ENCODE data around the gene NCKAP5.

Gene NCKAP5

GRCh38 chr2:133140620-133141019 is 427.6 kb downstream of the NCKAP5 start:
- Histone ChIP-seq H3K36me3 (ENCODE audit: insufficient read depth, low read length) (no peaks in the 10 kb centered on the region), H3K4me3 (ENCODE audit: low read depth, low read length) (peak overlapping the region; percentile 62; the same call in 1 of the 2 replicates), H2AFZ (ENCODE audit: low read length, unreplicated experiment) (no peak overlapping the region), H3K27ac (ENCODE audit: low read depth, low read length) (no peak overlapping the region), H3K4me1 (ENCODE audit: control insufficient read depth, insufficient read depth, low read length, unreplicated experiment) (no peaks in the 10 kb centered on the region), H3K27me3 (ENCODE audit: insufficient read depth, low read length) (no peaks in the 10 kb centered on the region), H3K79me2 (ENCODE audit: control insufficient read depth, insufficient read depth, low read length, unreplicated experiment) (no peaks in the 10 kb centered on the region)

GRCh38 chr2:133139847-133140533 is 428.3 kb downstream of the NCKAP5 start:
- no peaks in the 10 kb centered on the region for H3K36me3 ChIP-seq (ENCODE audit: insufficient read depth, low read length)
- H3K27ac ChIP-seq (ENCODE audit: low read depth, low read length): no peak overlapping the region
- peak overlapping the region; percentile 69 for H2AFZ ChIP-seq (ENCODE audit: low read length, unreplicated experiment)
- no peaks in the 10 kb centered on the region for H3K27me3 ChIP-seq (ENCODE audit: insufficient read depth, low read length)
- no peaks in the 10 kb centered on the region for H3K79me2 ChIP-seq (ENCODE audit: control insufficient read depth, insufficient read depth, low read length, unreplicated experiment)
- H3K4me1 ChIP-seq (ENCODE audit: control insufficient read depth, insufficient read depth, low read length, unreplicated experiment): no peaks in the 10 kb centered on the region
- peak overlapping the region; percentile 62; the same call in 1 of the 2 replicates for H3K4me3 ChIP-seq (ENCODE audit: low read depth, low read length)

GRCh38 chr2:133138693-133139092 is 429.6 kb downstream of the NCKAP5 start:
- Histone ChIP-seq H3K4me1 (ENCODE audit: control insufficient read depth, insufficient read depth, low read length, unreplicated experiment) (no peaks in the 10 kb centered on the region), H3K36me3 (ENCODE audit: insufficient read depth, low read length) (no peaks in the 10 kb centered on the region), H3K79me2 (ENCODE audit: control insufficient read depth, insufficient read depth, low read length, unreplicated experiment) (no peaks in the 10 kb centered on the region), H3K4me3 (ENCODE audit: low read depth, low read length) (no peak overlapping the region), H2AFZ (ENCODE audit: low read length, unreplicated experiment) (no peak overlapping the region), H3K27me3 (ENCODE audit: insufficient read depth, low read length) (no peaks in the 10 kb centered on the region), H3K27ac (ENCODE audit: low read depth, low read length) (no peak overlapping the region)

GRCh38 chr2:133135035-133135654 is 433.1 kb downstream of the NCKAP5 start:
- Histone ChIP-seq H3K4me3 (ENCODE audit: low read depth, low read length) (no peak overlapping the region), H3K4me1 (ENCODE audit: control insufficient read depth, insufficient read depth, low read length, unreplicated experiment) (peaks cover 11% of the 10 kb centered on the region), H3K36me3 (ENCODE audit: insufficient read depth, low read length) (no peaks in the 10 kb centered on the region), H3K27ac (ENCODE audit: low read depth, low read length) (no peak overlapping the region), H2AFZ (ENCODE audit: low read length, unreplicated experiment) (no peak overlapping the region), H3K79me2 (ENCODE audit: control insufficient read depth, insufficient read depth, low read length, unreplicated experiment) (no peaks in the 10 kb centered on the region), H3K27me3 (ENCODE audit: insufficient read depth, low read length) (no peaks in the 10 kb centered on the region)

- Histone ChIP-seq H2AFZ (ENCODE audit: low read length, unreplicated experiment) (no peak overlapping the region), H3K4me1 (ENCODE audit: control insufficient read depth, insufficient read depth, low read length, unreplicated experiment) (peaks cover 11% of the 10 kb centered on the region)
Observed at GRCh38 chr2:133130548-133131246, 437.6 kb downstream of the NCKAP5 start.

GRCh38 chr2:133124446-133124845 is 443.8 kb downstream of the NCKAP5 start:
- Histone ChIP-seq H3K4me1 (ENCODE audit: control insufficient read depth, insufficient read depth, low read length, unreplicated experiment) (no peaks in the 10 kb centered on the region), H3K79me2 (ENCODE audit: control insufficient read depth, insufficient read depth, low read length, unreplicated experiment) (no peaks in the 10 kb centered on the region), H3K27me3 (ENCODE audit: insufficient read depth, low read length) (no peaks in the 10 kb centered on the region), H3K36me3 (ENCODE audit: insufficient read depth, low read length) (no peaks in the 10 kb centered on the region), H3K4me3 (ENCODE audit: low read depth, low read length) (no peak overlapping the region), H3K27ac (ENCODE audit: low read depth, low read length) (no peak overlapping the region), H2AFZ (ENCODE audit: low read length, unreplicated experiment) (no peak overlapping the region)

More at GRCh38 chr2:133130548-133131246, 437.6 kb downstream of the NCKAP5 start:
- Histone ChIP-seq H3K79me2 (ENCODE audit: control insufficient read depth, insufficient read depth, low read length, unreplicated experiment) (no peaks in the 10 kb centered on the region), H3K4me3 (ENCODE audit: low read depth, low read length) (no peak overlapping the region), H3K27ac (ENCODE audit: low read depth, low read length) (peak overlapping the region; percentile 25; the same call in 1 of the 2 replicates), H3K36me3 (ENCODE audit: insufficient read depth, low read length) (no peaks in the 10 kb centered on the region), H3K27me3 (ENCODE audit: insufficient read depth, low read length) (no peaks in the 10 kb centered on the region)

GRCh38 chr2:133123904-133124303 is 444.4 kb downstream of the NCKAP5 start:
- Histone ChIP-seq H2AFZ (ENCODE audit: low read length, unreplicated experiment) (no peak overlapping the region), H3K27ac (ENCODE audit: low read depth, low read length) (no peak overlapping the region), H3K4me1 (ENCODE audit: control insufficient read depth, insufficient read depth, low read length, unreplicated experiment) (no peaks in the 10 kb centered on the region), H3K79me2 (ENCODE audit: control insufficient read depth, insufficient read depth, low read length, unreplicated experiment) (no peaks in the 10 kb centered on the region), H3K27me3 (ENCODE audit: insufficient read depth, low read length) (no peaks in the 10 kb centered on the region), H3K4me3 (ENCODE audit: low read depth, low read length) (no peak overlapping the region), H3K36me3 (ENCODE audit: insufficient read depth, low read length) (no peaks in the 10 kb centered on the region)

- no peaks in the 10 kb centered on the region for H3K4me1 ChIP-seq (ENCODE audit: control insufficient read depth, insufficient read depth, low read length, unreplicated experiment)
Observed at GRCh38 chr2:133123393-133123792, 444.9 kb downstream of the NCKAP5 start.

GRCh38 chr2:133122529-133122928 is 445.7 kb downstream of the NCKAP5 start:
- Histone ChIP-seq H3K36me3 (ENCODE audit: insufficient read depth, low read length) (no peaks in the 10 kb centered on the region), H3K4me1 (ENCODE audit: control insufficient read depth, insufficient read depth, low read length, unreplicated experiment) (no peaks in the 10 kb centered on the region), H3K79me2 (ENCODE audit: control insufficient read depth, insufficient read depth, low read length, unreplicated experiment) (no peaks in the 10 kb centered on the region), H3K27me3 (ENCODE audit: insufficient read depth, low read length) (no peaks in the 10 kb centered on the region), H3K4me3 (ENCODE audit: low read depth, low read length) (no peak overlapping the region), H2AFZ (ENCODE audit: low read length, unreplicated experiment) (no peak overlapping the region), H3K27ac (ENCODE audit: low read depth, low read length) (no peak overlapping the region)

More at GRCh38 chr2:133123393-133123792, 444.9 kb downstream of the NCKAP5 start:
- H3K79me2 ChIP-seq (ENCODE audit: control insufficient read depth, insufficient read depth, low read length, unreplicated experiment): no peaks in the 10 kb centered on the region
- no peak overlapping the region for H3K4me3 ChIP-seq (ENCODE audit: low read depth, low read length)
- H2AFZ ChIP-seq (ENCODE audit: low read length, unreplicated experiment): no peak overlapping the region
- H3K36me3 ChIP-seq (ENCODE audit: insufficient read depth, low read length): no peaks in the 10 kb centered on the region
- H3K27me3 ChIP-seq (ENCODE audit: insufficient read depth, low read length): no peaks in the 10 kb centered on the region
- H3K27ac ChIP-seq (ENCODE audit: low read depth, low read length): no peak overlapping the region

- Histone ChIP-seq H3K79me2 (ENCODE audit: control insufficient read depth, insufficient read depth, low read length, unreplicated experiment) (no peaks in the 10 kb centered on the region), H3K4me1 (ENCODE audit: control insufficient read depth, insufficient read depth, low read length, unreplicated experiment) (no peaks in the 10 kb centered on the region), H3K4me3 (ENCODE audit: low read depth, low read length) (no peak overlapping the region), H3K27me3 (ENCODE audit: insufficient read depth, low read length) (no peaks in the 10 kb centered on the region), H3K27ac (ENCODE audit: low read depth, low read length) (no peak overlapping the region), H2AFZ (ENCODE audit: low read length, unreplicated experiment) (no peak overlapping the region), H3K36me3 (ENCODE audit: insufficient read depth, low read length) (no peaks in the 10 kb centered on the region)
Observed at GRCh38 chr2:133120310-133120709, 448.0 kb downstream of the NCKAP5 start.

Data from ACC112 (cell line).